Activated effector memory CD4-positive, alpha-beta T cell treated with Interleukin-2 at 50 U/mL for 16 hours (primary cell): Measurements from ENCODE around the gene RARG.
"Not testable (repeated sequence)": the region's sequence is repeated elsewhere in the genome, so short reads cannot be mapped to it uniquely, and the experiment has no call there.

Experiments
- DNase-seq: peaks from one replicate; pipeline ENCODE4 v3.0.0-alpha.2; 2020

The RARG gene

DNA sequence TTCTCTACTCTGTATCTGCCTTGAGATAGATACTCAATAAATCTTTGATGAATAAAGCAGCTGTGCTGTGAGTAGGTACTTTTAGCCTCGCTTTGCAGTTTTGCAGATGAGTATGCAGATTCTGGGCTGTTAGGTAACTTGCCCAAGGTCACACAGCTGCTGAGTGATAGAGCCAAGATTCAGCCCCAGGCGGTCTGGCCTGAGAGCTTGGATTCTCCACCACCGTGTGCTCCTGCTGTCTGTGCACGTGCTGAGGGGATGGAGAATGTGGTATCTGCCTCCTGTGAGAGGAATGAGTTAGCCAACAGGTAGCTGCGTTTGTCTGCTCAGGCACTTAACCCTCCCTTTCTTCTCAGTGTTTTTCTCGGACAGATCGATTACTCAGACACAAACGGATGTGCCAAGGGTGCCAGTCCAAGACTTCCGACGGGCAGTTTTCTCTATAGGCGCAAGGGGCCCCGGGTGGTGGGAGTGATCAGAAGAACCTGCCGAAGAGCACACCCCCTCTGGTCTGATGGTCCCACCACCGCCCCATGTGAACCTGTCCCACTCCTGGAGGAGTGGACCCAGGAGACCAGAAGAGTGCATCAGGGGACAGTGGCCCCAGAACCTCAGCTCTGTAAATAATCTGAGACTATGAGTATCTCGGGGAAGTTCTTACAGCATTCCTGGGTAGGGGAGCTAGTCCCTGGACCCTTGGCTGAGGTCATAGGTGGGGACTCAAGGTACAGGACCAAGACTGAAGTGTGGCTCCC is 44.7 kb downstream of the RARG start:
- DNase-seq: no peak

DNA sequence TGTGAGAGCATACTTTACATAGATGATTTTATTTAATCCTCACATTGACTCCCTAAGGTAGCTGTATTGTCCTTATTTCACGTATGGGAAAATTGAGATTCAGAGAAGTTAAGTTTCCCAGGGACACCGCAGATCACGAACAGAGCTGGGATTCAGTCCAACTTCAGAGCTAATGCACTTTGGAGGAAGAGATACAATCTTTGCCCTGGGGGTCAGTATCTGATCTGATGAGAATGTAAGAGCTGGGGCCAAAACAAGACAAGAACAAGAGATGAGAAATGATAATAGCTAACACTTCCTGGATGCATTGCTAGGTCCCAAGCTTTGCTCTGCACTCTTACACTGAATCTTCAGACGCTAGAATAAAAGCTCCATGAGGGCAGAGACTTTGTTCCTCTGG is 45.3 kb downstream of the RARG start:
- no peak for DNase-seq

DNA sequence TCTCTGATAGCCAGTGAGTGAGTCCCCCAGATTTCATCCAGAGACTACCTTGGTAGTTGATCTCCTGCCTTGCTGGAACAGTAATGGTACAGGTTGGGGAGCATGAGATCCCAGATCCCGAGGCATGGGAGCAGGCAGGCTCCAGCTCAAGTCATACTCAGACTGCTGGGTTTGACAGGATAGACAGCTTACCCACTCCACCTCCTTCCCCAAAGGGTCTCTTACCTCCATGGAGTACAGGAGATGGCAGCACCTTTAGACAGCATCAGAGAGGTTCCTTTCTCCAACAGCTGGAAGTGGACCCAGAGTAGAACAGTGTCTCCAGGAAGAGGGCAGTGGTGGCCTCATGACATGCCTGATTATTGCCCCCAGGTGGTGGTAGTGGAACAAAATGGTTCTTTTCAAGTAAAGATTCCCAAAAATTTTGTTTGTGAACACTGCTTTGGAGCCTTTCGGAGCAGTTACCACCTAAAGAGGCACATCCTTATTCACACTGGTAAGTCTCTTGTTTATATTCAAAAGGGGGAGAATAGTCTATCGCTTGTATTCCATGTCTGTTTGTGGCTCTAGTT is 46.3 kb downstream of the RARG start:
- DNase-seq: no peak

DNA sequence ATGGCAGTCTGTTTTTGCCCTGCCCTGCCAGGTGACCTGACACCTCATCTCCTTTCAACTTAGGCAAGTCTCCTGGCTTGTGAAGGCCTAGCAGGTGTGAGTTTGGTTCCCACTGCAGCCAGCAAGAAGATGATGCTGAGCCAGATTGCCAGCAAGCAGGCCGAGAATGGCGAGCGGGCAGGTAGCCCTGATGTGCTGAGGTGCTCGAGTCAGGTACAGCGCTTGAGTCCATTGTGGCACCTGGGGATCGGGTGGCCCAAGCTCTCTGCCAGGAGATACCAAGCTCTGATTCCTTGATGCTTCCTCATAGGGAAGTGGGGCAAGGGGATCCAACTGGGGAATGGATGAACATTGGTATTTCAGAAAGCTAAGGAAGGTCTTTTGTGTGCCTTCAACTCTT is 47.2 kb downstream of the RARG start:
- no peak for DNase-seq

DNA sequence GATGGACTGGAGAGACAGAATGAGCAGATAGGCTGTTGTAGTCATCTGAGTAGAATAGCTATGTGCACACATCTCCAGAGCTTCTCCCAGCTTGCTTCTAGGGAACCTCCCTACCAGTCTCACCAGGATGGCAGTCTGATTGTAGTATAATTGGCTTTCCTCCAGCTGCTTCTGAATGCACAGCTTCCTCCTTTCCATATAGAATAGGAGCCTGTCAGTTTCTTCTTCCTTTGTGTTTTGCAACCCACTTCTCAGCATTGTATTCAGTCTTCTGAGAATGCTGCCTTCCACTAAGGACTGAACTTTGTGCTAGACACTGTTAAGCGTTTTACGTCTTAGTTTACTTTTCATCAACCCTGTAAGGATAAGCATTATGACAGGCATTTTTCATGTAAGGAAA is 49.1 kb downstream of the RARG start:
- DNase-seq: no peak

DNA sequence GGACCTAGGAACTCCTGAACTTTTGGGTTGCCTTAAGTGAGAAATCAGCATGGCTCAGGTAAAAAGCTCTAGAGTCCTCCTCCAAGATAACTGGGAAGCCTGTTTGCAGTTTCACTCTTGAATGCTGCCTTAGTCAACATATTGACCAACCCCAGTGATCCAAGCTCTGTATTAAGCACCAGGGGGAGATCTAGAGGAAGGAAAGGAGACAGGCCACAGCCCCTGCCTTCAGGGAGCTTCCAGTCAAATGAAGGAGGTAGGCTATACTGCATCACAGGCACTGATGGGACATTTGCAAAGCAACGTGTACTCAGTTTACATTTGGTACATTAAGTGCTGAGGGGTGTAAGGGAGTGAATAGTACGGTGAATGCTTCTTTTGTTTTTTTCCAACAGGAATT is 50.1 kb downstream of the RARG start:
- no peak for DNase-seq

DNA sequence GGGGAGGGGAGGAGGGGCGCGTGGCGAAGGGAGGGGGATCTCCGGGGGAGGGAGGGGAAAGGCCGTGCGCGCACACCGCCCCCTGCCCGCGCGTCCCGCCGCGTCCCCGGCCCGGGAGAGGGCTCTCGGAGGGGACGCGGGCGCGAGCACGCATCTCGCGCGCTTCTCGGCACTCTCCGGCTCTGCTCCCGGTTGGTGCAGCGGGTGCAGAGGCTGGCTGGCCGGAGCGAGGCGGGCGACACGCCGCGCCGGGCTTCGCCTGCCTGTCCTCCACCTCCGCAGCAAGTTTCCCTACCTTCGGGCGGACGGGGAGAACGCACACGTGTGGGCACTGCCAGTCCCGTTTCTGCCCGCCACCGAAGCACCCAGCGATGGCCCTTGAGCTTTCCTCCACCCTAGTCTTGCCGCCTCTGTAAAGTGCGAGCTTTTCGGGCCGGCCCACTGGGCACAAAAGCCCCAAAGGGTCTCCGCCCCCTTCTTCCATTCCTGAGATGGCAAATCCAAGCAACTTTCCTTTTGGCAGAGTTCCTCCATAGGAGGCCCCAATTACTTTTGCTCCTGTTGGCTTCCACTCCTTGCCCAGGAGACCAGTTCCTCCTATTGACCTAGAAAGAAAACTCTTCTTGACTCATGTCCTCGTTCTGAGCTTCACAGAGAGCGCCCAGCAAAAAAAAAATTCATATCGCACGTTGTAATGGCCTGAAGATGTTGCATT is 50.9 kb downstream of the RARG start:
- DNase-seq: peak; percentile 70

DNA sequence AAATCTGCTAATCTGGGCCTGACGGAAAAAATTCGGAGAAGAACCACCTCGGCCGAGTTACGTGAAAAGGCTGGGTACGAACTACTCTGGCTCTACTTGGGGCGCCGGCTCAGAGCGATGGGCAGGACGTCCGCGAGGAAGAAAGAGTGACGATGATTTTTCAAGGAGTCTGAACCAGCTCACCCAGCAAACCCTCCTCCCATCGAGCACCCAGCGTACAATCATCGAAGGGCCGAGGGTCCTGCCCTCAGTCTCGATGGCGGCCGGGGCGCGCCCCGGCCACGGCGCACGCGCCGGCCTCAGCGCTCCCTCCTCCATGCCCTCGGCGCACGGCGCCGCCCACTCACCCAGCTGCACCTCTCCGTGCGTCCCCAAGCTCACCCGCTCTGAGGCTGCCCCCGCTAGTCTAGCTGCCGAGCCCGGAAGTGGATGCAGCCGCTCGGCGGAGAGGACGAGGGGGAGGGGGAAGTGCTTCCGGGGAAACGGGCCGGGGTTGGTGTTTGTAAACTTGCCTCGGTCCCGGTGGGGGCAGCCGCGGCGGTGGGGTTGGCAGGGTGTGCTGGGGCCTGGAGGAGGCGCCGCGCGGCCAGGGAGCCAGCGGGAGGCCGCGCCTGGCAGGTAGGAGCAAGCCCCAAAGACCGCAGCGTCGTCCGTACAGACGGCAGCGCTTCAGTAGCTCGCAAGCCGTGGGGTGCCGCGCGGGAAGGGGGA is 51.6 kb downstream of the RARG start, which contains the start of the genes CSAD and ZNF740:
Gene CSAD, minus strand, starts transcription at position 706 of the 711 bp plus-strand sequence. CDS start 7,455 bp downstream, outside the sequence.
Gene ZNF740, plus strand, starts transcription at position 503 of the 711 bp plus-strand sequence. CDS start 1,262 bp downstream, outside the sequence.
- DNase-seq: peak; percentile 97

DNA sequence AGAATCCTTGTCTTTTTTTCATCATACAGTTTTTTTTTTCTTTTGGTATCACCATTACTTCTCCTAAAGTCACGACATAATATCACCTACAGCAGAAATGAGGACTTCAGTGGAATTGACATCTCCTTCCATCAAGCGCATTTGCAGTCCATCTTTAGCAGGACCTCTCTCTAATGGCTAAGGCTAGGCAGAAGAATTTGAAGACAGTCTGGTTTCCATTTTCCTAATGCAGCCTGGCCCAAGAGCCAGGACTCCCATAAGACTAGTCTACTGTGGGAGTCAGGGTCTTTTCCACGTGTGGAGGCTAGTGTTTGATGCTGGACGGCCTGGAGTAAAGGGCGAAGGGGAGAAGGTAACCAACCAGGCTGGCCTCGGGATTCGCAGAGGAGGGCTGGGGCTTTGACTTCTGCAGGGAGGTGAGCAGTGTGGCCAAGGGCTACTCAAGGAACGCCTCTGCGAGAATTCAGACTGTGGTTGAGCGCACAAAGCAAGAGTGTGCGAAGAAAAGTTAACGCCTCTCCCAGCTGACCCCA is 52.3 kb downstream of the RARG start:
- DNase-seq: no peak

DNA sequence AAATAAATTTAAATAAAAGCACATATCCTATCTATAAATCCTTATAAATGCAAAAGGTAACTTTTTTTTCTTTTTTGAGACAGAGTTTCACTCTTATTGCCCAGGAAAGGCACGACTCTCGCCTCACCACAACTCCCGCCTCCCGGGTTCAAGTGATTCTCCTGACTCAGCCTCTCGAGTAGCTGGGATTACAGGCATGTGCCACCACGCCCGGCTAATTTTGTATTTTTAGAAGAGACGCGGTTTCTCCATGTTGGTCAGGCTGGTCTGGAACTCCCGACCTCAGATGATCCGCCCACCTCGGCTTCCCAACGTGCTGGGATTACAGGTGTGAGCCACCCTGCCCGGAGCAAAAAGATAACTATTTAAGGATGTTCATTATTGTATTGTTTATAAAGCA is 53.2 kb downstream of the RARG start:
- not testable (repeated sequence) for DNase-seq

DNA sequence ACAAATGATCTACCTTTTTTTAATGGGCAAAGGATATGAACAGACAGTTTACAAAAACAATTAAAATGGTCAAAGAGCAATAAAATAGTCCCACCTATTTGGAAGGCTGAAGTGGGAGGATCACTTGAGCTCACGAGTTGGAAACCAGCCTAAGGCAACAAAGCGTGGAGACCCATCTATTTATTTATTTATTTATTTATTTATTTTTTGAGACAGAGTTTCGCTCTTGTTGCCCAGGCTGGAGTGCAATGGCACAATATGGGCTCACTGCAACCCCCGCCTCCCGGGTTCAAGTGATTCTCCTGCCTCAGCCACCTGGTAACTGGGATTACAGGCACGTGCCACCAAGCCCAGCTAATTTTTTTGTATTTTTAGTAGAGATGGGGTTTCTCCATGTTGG is 54.6 kb downstream of the RARG start:
- DNase-seq: not testable (repeated sequence)

DNA sequence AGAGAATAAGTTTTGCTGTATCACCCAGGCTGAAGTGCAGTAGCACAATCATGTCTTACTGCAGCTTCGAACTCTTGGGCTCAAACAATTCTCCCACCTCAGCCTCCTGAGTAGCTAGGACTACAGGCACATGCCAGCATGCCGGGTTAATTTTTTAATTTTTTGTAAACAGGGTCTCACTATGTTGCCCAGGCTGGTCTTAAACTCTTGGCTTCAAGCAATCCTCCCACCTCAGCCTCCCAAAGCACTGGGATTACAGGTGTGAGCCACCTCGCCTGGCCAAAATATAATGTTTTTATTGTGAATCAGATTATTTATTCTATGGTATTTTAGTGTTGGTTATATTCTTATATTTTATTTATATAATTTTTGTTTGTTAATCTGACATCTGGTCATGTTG is 55.3 kb downstream of the RARG start:
- DNase-seq: no peak

DNA sequence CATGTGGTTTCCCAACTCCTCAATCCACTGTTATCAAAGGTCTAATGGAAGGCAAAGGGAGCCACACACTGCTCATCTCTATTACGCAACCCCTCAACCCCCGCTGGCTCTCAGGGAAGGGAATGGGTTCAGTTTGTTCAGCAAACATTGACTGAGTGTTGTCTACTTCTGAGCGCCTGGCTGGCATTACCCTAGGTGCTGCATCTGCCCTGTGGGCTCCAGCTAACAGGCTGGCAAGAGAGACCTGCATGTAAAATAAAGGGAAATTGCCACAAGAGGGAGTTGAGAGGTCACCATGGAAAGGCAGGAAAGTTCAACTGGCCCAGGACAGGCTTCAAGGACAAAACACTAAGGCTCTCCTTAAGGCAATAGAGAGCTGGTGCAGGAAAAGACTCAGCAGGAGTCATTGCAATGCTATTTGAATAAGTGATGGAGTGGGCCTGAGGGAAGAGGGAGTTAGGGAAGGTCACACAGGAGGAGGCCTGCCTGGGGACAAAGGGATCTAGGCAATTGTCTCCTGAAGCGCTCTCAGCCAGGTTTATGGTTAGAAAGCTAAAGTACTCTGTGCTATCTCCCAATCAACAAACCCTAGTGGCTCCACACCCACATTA is 57.0 kb downstream of the RARG start:
- no peak for DNase-seq

DNA sequence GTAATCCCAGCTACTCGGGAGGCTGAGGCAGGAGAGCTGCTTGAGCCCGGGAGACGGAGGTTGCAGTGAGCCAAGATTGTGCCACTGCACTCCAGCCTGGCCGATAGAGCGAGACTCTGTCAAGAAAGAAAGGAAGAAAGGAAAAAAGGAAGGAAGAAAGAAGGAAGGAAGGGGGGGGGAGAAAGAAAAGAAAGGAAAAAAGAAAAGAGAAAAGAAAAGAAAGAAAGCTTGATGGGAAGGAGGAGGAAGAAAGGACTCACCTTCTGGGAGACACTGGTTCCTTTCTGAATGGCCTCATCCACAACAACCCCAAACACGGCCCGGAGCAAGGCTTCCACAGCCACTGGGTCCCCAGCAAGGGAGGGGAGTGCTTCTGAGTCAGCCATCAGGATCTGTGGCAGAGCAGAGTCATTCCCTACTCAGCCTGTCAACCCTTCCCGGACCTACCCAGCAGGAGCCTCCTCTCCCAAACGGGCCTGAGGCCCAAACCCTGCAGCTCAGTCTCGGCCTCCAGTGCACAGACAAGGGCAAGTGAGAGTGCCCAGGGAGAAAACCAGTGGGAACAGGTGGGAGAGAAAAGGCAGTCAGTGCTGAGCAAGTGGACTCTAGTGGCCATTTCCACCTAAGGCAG is 58.8 kb downstream of the RARG start:
- DNase-seq: no peak

DNA sequence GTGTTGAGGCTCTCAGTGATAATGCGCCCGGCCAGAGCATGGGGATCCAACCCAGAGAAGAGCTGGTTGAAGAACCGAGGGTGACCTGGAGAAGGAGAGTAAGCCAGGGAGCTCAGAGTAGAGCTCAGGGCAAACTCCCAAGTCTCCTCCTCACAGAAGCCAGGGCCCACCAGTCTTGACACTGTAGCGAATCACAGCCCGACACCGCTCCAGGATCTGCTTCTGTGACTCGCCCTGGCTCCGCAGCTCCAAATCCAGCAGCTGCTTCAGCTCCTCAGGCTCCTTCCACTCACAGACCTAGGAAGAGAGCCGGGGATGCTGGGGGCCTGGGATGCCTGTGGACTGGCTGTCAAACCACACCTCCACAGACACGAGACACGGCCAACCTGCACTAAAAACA is 59.7 kb downstream of the RARG start:
- DNase-seq: no peak

DNA sequence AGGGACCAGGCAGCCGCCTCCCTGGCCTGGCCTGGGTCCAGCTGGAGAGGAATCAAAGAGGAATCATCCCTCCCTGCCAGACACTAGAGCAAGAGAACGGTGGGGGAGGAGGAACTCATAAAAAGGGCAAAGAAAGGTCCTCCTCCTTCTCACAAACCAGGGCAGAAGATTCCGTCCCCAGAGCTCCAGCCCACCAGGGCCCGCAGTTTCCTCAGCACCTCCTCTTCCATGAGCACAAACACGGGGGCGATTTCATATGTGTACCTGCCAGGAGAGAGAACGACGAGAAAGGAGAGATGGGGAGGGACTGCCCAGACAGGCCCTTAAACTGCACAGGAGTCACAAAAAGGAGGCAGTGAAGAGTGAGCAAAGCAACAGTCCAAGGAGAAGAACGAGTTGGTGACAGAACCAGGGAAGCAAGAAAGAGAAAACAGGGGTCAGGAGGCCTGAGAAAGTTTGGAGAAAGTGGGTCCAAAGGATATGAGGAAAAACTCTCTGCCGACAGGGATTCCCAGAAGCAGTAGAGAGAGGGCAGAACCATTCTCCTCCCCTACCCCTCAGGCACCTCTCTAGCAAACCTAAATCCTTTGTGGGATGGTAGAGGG is 60.2 kb downstream of the RARG start:
- no peak for DNase-seq

DNA sequence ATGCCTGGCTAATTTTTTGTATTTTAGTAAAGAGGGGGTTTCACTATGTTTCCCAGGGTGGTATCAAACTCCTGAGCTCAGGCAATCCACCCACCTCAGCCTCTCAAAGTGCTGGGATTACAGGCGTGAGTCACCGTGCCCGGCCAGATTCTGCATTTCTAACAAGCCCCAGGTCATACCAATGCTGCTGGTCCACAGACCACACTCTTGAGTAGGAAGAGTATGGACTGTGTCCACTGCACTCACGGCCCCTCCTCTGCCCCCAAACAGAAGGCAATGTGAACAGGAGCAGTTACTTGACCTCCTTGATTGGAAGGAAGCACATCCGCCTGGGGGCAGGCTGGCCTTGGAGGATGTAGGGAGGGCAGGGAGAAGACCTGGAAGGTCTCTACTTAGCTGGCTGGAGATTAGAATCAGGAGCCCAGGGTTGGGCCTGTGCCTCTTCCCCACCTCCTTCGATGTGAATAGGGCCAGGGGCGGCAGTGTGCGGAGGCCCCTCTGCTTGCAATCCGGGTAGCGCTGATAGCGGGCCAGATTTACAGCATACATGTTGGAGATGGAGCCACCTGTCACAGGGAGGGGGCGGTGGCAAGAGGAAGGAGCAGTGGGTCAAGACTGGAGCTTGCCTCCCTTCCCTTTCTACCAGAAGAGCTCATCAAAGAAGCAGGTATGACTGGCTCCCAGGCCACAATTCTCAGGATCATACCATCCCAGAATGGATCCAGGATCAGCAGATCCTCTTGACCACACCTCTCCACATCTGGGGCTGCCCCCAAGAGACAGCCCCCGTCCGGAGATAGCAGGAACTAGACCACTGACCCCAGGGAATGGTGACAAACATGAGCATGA is 60.9 kb downstream of the RARG start:
- no peak for DNase-seq

DNA sequence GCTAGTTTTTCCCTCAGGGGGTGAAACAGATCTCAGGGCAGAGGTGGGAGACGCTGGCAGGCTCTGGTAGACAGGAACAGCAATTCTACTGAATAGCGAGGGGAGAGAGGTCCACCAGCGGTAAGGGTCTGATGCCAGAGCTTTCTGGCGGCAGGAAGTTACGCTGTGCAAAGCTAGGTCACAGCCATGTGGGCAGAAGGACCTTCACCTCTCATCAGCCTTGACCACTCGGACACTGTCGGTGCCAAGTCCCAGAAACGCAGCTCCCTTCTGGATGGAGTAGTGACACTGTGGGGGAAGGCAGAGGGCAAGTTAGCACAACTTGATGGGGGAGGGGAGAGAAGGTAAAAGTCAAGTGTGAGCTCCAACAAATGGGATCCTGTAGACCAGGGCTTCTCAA is 61.8 kb downstream of the RARG start:
- no peak for DNase-seq

DNA sequence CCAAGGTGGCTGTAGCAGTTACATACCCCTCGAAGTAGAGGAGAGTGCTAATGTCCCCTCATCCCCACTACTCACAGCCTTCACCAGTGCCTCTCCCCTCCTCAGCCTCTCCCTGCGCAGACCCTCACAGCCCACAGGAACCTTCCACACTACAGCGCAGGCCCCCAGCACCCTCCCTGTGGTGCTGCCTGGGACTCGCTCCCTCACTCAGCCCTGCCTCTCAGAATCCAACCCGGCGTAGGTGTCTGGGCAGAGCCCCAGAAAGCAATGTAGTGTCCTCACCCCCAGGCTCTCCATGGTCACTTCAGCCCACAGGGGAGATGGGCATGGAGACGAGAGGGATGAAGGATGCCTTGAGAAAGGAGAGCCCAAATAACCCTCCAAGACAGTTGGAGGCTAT is 62.4 kb downstream of the RARG start:
- DNase-seq: no peak

DNA sequence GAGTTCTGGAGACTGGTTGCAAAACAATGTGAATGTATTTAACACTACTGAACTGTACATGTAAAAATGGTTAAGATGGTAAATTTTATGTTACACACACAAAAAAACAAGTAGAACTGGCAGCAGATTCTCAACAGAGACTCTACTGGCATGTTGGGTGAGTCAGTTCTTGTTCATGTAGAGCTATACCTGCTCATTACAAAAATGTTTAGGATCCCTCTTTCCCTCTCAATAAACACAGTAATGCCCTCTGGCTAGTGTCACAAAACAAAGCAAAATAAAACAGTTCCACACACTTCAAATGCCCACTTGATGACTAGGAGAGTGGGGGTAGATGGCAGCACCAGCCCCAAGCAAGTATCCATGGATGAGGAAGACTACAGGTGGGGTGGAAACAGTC is 65.2 kb downstream of the RARG start:
- DNase-seq: no peak

DNA sequence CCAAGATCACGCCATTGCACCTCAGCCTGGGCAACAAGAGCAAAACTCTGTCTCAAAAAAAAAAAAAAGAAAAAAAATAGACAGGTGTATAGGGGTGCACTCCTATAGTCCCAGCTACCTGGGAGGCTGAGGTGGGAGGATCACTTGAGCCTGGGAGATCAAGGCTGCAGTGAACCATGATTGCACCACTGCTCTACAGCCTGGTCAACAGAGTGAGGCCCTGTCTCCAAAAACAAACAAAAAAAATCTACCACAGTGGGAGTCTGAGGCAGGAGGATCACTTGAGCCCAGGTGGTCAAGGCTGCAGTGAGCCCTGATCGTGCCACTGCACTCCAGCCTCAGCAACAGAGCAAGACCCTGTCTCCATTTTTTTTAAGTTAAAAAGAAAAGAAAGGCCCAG is 69.0 kb downstream of the RARG start:
- DNase-seq: not testable (repeated sequence)
